ENCODE results near the gene CCSER1.
"Not testable (repeated sequence)": the region's sequence is repeated elsewhere in the genome, so short reads cannot be mapped to it uniquely, and the experiment has no call there.

CCSER1 gene

DNA sequence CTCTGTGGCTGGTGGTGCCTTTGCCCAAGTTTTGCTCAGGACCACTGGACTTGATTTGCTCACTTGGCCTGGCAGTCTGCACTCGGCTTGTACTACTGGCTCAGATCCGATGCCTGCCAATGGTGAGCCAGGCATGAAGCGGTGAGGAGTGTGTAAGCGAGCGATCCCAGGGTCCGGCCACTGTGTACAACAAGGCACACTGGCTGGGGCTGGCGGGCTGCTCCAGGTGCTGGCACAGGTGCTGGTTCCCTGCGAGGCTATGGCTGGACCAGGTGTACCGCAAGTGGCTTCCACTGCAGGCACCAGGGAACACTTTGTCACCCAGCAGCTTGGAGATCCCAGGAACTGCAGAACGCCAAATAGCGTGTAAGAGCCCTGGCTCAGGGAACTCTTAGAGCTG is 329.7 kb downstream of the CCSER1 start:
- no peak for FAIRE-seq

DNA sequence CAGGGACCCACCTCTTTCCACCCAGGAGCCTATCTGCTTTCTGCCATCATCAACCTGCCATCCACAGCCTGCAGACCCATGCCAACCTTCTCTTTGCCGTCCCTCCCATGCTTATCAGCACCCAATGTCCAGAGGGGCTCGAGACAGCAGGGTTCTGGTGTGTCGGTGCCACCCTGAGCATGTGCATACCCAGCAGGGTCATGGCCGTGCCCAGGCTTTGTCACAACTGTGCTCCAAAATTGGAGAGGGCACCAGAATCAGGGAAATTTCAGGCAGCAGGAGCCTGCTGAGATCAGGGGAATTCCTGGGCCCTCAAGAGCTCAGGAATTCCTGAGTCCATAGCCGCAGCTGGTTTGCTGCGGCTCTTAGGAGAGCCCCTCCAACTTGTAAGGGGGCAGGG is 330.6 kb downstream of the CCSER1 start:
- FAIRE-seq: no peak

DNA sequence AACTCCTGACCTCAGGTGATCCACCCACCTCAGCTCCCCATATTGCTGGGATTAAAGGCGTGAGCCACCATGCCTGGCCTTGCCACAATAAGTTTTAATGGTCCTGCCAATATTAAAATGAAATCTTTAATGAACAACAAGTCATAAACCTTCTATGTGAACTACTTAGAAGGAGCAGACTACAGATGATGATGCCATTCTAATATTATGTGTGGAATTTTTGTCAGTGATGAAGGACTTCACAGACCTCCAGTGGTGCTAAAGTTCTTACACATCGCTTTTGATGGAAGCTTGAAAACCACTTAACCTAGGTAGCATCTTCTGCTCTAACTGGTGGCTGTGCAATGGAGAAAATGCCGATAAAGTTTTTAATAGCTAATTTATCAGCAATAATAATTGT is 331.4 kb downstream of the CCSER1 start:
- FAIRE-seq: no peak

DNA sequence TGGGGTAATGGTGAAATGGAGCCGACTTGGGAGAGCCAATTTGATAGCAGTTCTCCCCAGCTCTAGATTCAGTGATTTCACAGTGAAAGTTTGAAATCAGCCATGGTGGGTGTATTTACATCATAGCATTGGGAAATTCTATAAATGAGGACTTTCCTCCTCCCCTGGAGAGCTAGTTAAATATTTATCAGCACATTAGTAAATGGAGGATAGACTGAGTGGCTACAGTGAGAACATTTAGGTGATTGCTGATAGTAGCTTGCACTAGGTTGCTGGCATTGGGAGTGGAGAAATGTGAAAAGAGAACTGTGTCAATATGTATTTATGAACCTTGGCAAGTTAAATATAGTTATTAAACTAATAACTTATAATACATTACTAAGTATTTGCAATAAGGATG is 347.3 kb downstream of the CCSER1 start:
- no peak for FAIRE-seq

DNA sequence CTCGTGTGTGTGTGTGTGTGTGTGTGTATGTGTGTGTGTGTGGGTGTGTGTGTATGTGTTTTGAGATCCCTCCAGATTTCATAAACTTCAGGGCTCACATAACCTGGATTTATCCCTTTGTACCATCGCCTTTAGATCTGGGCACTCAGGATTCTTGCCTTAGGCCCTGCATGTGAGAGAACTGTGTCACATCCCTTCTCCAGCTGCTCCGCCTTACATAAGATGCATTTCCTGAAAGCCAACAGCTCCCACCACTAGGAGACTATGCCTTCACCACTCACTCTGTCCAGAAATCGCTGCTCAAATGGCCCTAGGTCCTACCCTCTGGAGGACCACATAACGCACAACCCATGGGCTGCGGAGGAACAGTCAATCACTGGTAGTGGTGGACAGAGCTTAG is 348.8 kb downstream of the CCSER1 start:
- FAIRE-seq: no peak

DNA sequence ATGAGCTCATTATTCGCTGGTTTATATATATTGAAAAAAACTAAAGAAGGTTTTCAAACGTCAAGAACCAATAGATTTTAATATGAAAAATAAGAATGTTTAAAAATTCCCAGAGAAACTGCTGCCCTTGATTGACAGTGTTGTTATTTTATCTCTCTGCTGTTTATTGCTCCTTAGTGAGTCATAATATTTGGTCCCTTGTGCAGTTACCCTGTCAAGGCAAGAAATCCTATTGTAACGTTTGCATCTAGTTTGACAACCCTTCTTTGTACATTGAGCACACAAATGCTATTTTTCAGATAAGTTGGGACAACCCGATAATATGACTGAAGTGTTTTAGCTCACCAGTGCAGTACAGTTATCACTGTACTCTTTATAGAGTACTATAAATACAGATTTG is 349.4 kb downstream of the CCSER1 start:
- no peak for FAIRE-seq

DNA sequence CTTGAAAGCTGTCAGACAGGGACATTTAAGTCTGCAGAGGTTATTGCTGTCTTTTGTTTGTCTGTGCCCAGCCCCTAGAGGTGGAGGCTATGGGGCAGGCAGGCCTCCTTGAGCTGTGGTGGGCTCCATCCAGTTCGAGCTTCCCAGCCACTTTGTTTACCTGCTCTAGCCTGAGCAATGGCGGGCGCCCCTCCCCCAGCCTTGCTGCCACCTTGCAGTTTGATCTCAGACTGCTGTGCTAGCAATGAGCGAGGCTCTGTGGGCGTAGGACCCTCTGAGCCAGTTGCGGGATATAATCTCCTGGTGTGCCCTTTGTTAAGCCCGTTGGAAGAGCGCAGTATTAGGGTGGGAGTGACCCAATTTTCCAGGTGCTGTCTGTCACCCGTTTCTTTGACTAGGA is 357.7 kb downstream of the CCSER1 start:
- not testable (repeated sequence) for FAIRE-seq

DNA sequence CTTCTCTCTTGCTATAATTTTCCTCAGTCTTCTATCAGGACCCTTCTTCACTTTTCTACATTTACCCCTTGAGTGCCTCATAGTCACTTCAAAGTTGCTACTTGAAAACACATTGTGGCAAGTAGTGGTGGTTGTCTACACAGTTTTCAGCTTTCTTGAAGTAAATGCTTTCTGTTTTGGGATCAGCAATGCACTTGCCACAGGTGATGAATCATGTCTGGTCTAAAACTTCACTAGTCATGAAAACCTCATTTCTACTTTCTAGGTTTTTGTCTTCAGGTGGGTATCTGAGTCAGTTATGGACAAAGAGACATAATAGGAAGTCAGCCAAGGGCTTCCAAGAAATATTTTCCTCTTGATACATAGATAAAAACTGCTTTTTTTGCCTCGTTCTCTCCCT is 359.2 kb downstream of the CCSER1 start:
- no peak for FAIRE-seq

DNA sequence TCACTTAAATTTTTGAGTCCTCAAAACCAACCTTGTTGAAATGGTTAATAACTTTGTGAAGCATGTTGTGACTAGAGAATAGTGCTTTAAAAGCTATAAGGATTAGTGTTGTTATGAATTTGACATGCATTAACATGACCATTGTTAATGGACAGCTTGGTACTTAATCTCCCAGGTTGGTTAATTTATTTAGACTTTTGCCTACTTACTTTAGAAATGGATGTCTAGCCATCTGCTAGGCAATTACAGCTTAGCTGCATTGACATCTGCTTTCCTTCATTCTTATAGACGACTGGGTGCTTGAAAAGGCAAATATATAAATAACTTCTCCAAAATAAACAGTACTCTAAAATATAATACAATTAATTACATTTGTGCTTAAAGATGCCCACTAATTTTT is 368.0 kb downstream of the CCSER1 start:
- no peak for FAIRE-seq

DNA sequence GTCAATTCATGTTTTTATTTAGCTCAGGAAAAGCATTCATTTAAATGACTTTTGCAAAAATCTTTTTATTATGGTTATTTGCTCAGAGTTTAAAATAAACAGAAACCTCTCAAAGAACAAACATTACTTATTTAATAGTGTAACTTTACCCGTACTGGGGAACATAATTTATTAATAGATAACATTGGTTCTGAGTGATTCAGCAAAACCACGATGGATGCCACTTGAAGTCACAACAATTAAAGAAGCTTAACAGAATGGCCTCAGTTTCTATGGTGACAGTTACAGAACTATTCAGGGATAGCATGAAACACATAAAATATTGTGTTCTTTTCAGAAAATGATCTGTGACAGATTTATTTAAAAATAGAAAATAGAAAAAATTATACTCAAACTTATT is 368.7 kb downstream of the CCSER1 start:
- no peak for FAIRE-seq

DNA sequence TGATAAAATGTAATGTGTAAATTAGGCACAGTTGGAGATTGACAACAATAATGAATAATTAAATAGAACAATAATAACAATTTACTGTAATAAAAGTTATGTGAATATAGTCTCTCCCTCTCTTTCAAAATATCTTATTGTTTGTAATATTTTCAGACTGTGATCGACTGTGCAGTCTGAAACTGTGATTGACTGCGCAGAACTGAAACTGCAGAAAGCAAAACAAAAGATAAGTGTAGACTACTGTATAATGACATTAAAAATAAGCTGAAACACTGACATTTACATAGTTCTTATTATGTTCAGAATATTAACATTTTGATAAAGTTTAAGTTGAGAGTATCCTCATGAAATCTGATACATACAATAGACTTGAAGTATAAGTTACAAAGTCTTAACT is 371.0 kb downstream of the CCSER1 start:
- FAIRE-seq: no peak

DNA sequence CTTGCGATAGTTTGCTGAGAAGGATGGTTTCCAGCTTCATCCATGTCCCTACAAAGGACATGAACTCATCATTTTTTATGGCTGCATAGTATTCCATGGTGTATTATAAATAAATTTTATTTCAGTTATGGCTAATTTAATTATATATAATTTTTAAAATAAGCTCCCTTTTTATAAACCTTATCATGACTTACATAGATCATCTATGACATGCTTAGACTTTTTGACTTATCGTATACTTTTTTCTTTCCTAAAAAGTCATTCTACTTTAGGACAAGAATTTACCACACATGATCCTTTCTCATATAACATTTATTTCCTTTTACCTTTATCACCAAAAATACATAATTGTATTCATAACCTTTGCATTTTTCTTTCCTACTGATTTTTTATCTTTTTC is 376.5 kb downstream of the CCSER1 start:
- no peak for FAIRE-seq

DNA sequence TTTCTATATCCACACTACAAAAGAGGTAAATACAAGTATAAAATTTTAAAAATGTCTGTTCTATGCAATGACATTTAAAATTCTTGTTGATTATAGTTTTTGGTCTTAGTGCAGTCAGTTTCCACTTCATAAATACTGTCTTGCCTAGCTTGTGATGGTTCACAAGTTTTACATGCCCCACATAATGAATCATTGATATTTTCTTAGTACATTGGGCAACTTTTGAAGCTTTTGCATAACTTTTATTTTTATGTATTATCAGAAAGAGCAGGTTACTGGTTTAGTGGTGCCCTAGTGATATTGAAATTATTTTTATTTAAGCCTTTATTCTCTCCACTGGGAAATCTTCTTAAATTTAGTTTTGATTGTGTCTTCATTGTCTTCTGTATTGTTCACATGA is 388.0 kb downstream of the CCSER1 start:
- no peak for FAIRE-seq

DNA sequence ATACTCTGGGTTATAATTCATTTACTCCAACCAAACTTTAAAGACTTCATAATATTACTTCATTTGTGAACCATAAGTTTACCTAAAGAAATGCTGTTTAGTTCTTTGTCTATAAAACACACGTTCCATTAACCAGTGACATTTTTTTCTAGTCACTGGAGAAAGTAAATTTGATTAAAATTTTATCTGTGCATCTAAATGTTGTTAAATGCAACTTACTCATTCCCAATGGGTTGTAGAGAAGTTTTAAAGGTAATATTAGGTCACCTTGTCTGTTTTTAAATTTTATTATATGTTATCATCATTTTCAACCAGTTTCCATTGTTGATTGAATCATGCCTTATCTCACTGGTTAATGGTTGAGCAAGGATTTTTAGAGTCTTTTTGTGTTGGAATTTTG is 401.4 kb downstream of the CCSER1 start:
- no peak for FAIRE-seq

DNA sequence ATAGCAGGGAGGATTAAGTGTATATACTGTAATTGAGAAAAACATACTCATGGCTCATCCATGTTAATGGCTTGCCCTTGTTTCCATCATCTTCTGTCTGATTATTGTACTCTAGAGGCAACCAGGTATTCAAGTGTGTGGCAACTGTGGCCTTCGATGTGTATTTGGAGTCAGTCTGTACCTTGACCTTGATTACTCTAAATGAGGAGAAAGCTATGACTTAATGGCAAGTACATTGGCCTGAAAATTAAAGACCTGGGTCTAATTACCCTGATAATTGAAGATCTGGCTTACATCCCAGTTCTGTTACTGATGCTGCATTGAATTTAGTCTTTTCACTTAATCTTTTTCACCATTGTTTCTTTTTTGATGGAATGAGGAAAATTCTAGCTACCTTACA is 409.2 kb downstream of the CCSER1 start:
- FAIRE-seq: no peak

DNA sequence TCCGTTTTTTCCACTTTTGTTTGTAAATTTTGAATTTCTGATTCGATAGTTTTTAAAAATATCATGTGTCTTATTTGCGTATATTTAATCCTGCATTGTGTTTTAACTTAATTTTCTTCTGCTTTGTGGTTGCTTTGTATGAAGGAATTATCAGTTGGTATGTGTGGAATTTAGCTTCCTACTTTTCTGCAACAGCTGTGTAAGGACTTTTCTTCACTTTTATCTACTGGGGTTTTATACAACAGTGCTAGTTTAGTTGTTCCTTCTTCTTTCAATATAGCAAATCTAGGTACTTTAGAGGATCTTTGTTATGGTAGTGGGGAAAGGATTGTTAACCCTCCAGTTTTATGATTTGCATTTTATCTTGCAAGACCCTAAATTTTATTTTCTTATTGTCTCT is 410.3 kb downstream of the CCSER1 start:
- FAIRE-seq: no peak

DNA sequence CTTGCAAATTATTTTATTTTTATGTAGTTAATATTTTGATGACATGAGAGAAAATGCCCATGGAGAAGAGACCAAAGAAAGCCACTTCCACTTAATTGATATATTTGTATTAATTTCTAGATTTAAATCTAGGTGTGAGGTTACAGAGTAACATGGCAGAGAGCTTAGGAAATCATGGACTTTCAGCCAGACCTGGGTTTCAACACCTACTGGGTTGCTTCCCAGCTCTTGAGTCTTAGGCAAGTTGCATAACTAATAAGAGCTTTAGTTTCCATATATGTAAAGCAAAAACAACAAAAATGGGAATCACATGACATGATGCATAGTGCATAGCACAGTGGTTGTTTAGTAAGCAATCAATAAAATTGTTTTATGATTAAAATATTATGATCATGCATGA is 413.3 kb downstream of the CCSER1 start:
- FAIRE-seq: no peak

DNA sequence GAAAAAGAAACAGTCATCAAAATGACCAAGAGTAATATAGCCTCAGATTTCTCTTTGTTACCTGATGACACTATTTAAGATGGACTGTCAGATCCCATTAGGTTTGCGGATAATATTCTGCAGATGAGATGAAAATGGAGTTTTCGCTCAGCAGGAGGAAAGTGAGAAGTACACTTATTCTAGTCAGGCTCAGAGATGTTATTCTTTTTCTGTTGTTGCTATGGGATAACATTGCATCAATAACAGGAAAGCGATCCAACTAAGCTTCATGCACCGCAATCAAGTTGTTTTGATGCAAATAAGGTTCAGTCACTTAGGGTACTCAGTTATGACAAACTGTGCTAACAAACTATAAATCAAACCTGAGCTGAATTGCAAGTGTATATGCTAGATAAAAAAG is 415.0 kb downstream of the CCSER1 start:
- no peak for FAIRE-seq

DNA sequence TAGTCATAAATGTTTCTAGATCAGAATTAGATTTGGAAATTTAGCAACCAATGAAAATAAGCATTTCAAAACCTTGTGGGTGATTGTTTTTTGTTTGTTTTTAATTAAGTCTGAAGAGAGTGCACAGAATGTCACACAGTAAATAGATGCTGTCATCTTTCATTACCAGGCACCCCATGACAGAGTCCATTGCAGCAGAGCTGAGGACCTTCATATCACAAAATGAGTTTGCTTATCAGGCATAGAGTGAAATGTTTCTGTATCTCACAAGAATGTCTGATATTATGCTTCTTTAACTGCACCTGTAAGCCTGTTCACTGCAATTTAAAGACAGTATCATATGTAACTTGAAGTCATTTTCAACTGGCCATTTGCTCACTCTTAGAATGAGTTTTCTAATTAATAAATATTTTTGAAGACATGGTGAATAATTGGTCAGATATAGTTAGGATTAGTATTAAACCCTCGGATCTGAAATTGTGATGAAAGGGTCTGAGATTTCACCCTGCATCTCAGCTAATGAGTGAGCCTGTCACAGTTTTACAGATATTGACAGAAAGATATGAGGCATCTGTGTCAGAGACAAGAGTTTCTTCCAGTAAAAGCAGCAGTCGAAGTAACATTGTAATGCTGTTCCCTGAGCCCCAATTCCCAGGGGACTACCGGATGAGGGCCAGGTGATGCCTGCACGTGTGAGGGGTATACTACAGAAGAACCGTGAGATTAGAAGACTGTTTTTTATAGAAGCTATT is 416.4 kb downstream of the CCSER1 start:
- FAIRE-seq: no peak

DNA sequence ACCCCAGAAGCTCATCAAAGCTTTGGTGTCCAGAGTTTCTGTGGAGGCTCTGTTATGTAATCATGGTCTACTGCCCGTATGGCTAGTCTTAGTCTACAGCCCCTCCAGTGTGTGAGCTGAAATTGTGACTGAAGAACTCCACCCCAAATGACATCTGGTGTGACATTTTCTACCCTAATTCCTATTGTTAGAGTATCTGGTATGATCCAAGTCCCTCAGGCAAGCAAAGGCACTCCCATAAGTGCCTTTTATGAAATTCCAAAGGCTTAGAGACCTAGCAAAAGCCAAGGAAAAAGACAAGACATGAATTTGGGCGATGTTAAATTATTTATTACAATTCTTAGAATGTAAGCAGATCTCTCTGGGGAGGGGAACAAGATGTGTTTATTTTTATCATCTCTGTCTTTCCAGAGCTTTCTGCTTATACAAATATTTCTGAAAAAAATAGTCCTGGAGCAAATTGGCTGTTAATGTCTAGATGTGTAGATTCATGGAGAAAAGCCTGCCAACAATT is 417.4 kb downstream of the CCSER1 start:
- FAIRE-seq: no peak

DNA sequence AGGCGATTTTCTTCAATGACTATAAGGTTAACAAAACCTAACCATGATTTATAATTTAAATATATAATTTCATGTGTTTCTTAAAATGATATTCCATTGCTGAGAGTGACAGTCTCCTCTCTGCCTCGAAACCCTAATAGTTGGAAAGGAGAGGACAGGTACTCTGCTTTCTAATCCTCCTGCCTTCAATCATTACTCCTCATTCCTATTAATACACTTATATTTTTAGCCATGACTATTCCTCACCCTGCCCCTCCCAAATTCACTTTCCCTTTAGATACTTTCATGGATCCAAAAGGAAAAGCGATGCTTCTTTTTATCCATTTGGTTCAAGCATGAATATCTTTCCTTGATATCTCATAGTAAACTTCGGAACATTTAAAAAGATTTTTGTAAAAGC is 418.2 kb downstream of the CCSER1 start:
- FAIRE-seq: no peak

DNA sequence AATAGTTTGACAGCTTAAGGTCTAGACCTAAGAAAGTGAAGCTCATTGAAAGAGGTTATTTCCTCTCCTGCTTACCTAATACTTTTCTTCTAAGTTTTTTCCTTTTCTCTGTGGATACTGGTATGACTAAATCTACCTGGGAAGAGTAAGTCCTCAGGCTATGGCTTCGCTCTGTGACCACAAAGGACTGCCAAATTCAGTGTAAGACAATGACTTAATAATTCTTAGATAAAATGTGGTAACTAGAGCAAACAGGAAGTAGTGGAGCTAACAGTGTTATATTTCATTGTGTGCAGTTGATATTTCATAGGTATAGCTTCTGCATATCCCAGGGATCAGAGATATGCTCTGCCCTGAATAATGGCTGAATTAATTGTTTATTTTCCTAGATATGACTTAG is 418.9 kb downstream of the CCSER1 start:
- no peak for FAIRE-seq

DNA sequence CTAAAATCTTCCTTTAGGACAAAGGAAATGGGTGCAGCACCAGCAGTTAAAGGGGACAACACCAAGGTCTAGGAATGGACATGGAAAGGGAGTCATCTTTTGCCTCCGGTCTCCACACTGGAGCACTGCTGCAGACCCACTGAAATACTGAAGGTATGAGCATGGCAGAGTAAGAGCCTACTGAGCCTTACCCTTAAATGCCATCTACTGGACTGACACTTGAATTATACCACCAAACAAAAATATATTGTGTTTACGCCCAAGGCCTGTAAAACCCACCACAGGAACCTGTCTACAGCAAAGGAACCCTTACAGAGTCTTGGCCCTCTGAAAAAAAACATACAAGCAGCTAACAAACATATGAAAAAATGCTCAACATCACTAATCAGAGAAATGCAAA is 443.4 kb downstream of the CCSER1 start:
- no peak for FAIRE-seq

DNA sequence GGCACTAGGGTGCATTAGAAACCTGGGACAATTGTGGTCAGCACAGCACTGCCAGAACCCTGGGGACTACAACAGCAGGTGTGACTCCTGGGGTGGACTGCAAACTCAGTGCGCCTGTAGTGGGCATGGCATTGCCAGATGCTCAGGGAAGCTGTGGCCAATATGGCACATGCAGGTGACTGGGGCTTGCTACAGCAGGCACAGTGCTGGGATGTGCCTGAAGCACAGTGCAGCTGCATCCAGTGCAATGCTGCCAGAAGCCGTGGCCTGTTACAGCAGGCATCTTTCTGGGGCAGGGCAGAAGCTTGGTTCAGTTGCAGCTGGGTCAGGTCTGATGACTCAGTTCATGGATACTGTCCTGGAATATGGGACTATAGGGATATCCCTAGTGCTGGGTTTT is 445.8 kb downstream of the CCSER1 start:
- FAIRE-seq: no peak

DNA sequence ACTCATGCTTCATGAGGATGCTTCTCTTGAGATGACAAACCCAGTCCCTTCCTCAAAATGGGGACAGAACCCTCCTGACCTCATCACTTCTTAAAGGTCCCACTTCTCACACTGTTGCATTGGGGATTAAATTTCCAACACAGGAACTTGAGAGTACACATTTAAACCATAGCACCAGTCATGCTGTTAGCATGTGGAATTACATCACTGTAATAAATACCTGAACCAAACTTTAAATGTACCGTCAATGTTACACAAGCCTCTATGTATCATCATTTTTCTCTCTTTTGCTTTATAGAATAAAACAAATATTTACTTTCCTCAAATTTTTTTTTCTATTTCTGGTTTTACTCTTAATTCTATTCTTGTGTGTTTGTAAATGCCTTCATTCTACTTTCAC is 448.2 kb downstream of the CCSER1 start:
- no peak for FAIRE-seq
